Bronchial epithelial cell (primary cell): ENCODE measurements around the gene MFAP1. TPM values are rescaled to one million over a fixed set of nuclear protein-coding genes. Genes with fewer than 3 reads are reported as not detected.
"Not testable (repeated sequence)": the region's sequence is repeated elsewhere in the genome, so short reads cannot be mapped to it uniquely, and the experiment has no call there.

Experiments
- DNase-seq: peaks from one replicate; pipeline ENCODE4 v3.0.0-alpha.2; 2010; ENCODE audit warnings: low read depth
- FAIRE-seq: peaks from 2 replicates; lab custom pipeline; 2011; peaks lifted over from hg19 to GRCh38; lab: Jason Lieb, UNC
- H3K27me3 ChIP-seq: 2 replicates; pipeline ENCODE4 v1.5.1; 2011; ENCODE audit warnings: low read length; ENCODE audit not compliant: control insufficient read depth, insufficient read depth
- H3K36me3 ChIP-seq: 2 replicates; pipeline ENCODE4 v1.5.1; 2011; ENCODE audit warnings: low read length; ENCODE audit not compliant: control insufficient read depth, insufficient read depth
- H3K4me3 ChIP-seq: 2 replicates; pipeline ENCODE4 v1.5.1; 2011; ENCODE audit warnings: mild to moderate bottlenecking, low read depth, low read length, control low read depth
- total RNA-seq: library from RNA; depleted of rRNA; stranded (reverse); fragments of >200 nt; gene quantifications from 2 replicates; pipeline ENCODE4 v1.2.1, GENCODE V29; 2014
- TF ChIP-seq, protein P1 (sequence below): IDR thresholded peaks from 2 replicates; pipeline ENCODE4 v1.5.1; 2011; ENCODE audit warnings: mild to moderate bottlenecking, moderate library complexity, low read length, control low read depth, inconsistent platforms; ENCODE audit not compliant: insufficient read depth, severe bottlenecking

Gene MFAP1
- total RNA-seq, 1 donor from 2014 or later, result 20.8 TPM

GRCh38 chr15:43867096-43867495 is 42.6 kb upstream of the MFAP1 start:
- DNase-seq, result no peak
- H3K36me3 ChIP-seq, result peaks cover 2% of the 10 kb centered on the region
- TF ChIP-seq, protein P1, sequence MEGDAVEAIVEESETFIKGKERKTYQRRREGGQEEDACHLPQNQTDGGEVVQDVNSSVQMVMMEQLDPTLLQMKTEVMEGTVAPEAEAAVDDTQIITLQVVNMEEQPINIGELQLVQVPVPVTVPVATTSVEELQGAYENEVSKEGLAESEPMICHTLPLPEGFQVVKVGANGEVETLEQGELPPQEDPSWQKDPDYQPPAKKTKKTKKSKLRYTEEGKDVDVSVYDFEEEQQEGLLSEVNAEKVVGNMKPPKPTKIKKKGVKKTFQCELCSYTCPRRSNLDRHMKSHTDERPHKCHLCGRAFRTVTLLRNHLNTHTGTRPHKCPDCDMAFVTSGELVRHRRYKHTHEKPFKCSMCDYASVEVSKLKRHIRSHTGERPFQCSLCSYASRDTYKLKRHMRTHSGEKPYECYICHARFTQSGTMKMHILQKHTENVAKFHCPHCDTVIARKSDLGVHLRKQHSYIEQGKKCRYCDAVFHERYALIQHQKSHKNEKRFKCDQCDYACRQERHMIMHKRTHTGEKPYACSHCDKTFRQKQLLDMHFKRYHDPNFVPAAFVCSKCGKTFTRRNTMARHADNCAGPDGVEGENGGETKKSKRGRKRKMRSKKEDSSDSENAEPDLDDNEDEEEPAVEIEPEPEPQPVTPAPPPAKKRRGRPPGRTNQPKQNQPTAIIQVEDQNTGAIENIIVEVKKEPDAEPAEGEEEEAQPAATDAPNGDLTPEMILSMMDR, result no peak

GRCh38 chr15:43866636-43867035 is 42.1 kb upstream of the MFAP1 start:
- H3K4me3 ChIP-seq, H3K36me3 ChIP-seq, H3K27me3 ChIP-seq, DNase-seq, FAIRE-seq: not testable (repeated sequence)

More at GRCh38 chr15:43867096-43867495, 42.6 kb upstream of the MFAP1 start:
- H3K4me3 ChIP-seq, result no peak overlapping the region
- no peaks in the 10 kb centered on the region for H3K27me3 ChIP-seq
- no peak for FAIRE-seq

- Histone ChIP-seq H3K4me3 (no peak overlapping the region), H3K36me3 (peaks cover 2% of the 10 kb centered on the region), H3K27me3 (no peaks in the 10 kb centered on the region)
- FAIRE-seq (no peak), DNase-seq (no peak)
- TF ChIP-seq, protein P1, result no peak
Measured at GRCh38 chr15:43859546-43859945, 35.1 kb upstream of the MFAP1 start.

- FAIRE-seq (no peak), DNase-seq (no peak)
- no peaks in the 10 kb centered on the region for H3K27me3 ChIP-seq
- no peak overlapping the region for H3K4me3 ChIP-seq
- TF ChIP-seq, protein P1, result no peak
- no peaks in the 10 kb centered on the region for H3K36me3 ChIP-seq
Measured at GRCh38 chr15:43854801-43855200, 30.3 kb upstream of the MFAP1 start.

GRCh38 chr15:43852607-43853006 is 28.1 kb upstream of the MFAP1 start:
- FAIRE-seq (no peak), DNase-seq (no peak)
- no peaks in the 10 kb centered on the region for H3K36me3 ChIP-seq
- no peak overlapping the region for H3K4me3 ChIP-seq
- H3K27me3 ChIP-seq, result no peaks in the 10 kb centered on the region
- TF ChIP-seq, protein P1, result no peak

GRCh38 chr15:43851251-43851650 is 26.8 kb upstream of the MFAP1 start:
- TF ChIP-seq, protein P1, result no peak
- no peak for DNase-seq
- Histone ChIP-seq H3K4me3 (no peak overlapping the region), H3K27me3 (no peaks in the 10 kb centered on the region), H3K36me3 (no peaks in the 10 kb centered on the region)
- no peak for FAIRE-seq
